ENCODE results near the gene FAM78A. TPM values are rescaled to one million over a fixed set of nuclear protein-coding genes. Genes with fewer than 3 reads are reported as not detected.

FAM78A gene
- total RNA-seq, 1 experiment from 2014 or later = not detected

DNA sequence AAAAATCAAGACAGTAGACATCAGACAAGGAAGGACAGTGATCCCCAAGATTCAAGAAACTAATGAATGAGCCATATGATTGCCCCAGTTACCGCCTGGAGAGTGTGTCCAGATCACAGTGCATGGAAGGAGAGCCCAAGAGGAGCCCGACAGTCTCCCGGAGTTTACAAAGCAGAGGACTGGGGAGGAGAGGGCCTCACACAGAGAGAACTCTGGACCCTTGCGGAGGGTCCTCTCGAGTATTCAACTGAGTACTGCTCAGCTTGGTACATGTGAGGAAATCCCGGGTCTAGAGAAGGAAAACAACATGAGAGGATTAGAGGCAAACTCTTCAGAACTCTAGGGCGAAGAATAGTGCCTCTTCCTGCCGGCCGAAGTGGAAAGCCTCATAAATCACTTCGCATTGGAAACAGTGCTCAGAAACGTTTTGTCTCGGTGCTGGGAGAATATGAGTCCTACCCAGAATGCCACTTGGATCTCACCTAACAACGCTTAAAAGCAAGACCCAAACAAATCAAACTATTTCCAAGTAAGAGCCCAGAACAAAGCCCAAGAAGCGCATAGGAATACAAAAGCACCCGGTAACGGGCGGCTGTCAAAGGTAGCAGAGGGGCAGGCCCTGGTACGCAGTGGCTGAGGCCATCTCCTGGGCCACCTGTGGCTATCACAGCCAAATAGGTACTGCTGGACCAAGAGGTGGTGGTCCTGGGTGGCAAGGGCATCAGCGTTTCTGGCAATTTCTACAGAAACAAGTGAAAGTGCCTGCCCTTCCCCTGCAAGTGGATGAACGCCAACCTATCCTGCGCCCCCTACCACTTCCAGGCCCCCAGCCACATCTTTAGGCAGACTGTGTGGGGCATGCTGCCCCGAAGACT is 36.0 kb downstream of the FAM78A start:
- TF ChIP-seq, protein P1, sequence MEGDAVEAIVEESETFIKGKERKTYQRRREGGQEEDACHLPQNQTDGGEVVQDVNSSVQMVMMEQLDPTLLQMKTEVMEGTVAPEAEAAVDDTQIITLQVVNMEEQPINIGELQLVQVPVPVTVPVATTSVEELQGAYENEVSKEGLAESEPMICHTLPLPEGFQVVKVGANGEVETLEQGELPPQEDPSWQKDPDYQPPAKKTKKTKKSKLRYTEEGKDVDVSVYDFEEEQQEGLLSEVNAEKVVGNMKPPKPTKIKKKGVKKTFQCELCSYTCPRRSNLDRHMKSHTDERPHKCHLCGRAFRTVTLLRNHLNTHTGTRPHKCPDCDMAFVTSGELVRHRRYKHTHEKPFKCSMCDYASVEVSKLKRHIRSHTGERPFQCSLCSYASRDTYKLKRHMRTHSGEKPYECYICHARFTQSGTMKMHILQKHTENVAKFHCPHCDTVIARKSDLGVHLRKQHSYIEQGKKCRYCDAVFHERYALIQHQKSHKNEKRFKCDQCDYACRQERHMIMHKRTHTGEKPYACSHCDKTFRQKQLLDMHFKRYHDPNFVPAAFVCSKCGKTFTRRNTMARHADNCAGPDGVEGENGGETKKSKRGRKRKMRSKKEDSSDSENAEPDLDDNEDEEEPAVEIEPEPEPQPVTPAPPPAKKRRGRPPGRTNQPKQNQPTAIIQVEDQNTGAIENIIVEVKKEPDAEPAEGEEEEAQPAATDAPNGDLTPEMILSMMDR (IDR thresholded peaks at IDR 0.05; ENCODE audit: unreplicated experiment) = no peak
- Mint-ChIP-seq H3K4me1 (ENCODE audit: low read depth, unreplicated experiment) (peaks cover 3% of the 10 kb centered on the region), H3K36me3 (ENCODE audit: insufficient read depth, unreplicated experiment) (no peaks in the 10 kb centered on the region), H3K27ac (ENCODE audit: unreplicated experiment) (no peak overlapping the region), H3K4me3 (ENCODE audit: low read depth, unreplicated experiment) (no peak overlapping the region), H3K27me3 (ENCODE audit: unreplicated experiment) (no peaks in the 10 kb centered on the region), H3K9me3 (ENCODE audit: low read depth, unreplicated experiment) (no peaks in the 10 kb centered on the region)
- CTCF ChIA-PET = no interaction called here
- no TSS peak for BruUV-seq (replicated peaks)
- intact Hi-C loops (cut with micrococcal nuclease; ENCODE audit: unreplicated experiment) = no loop called here
- DNase-seq = no peak

DNA sequence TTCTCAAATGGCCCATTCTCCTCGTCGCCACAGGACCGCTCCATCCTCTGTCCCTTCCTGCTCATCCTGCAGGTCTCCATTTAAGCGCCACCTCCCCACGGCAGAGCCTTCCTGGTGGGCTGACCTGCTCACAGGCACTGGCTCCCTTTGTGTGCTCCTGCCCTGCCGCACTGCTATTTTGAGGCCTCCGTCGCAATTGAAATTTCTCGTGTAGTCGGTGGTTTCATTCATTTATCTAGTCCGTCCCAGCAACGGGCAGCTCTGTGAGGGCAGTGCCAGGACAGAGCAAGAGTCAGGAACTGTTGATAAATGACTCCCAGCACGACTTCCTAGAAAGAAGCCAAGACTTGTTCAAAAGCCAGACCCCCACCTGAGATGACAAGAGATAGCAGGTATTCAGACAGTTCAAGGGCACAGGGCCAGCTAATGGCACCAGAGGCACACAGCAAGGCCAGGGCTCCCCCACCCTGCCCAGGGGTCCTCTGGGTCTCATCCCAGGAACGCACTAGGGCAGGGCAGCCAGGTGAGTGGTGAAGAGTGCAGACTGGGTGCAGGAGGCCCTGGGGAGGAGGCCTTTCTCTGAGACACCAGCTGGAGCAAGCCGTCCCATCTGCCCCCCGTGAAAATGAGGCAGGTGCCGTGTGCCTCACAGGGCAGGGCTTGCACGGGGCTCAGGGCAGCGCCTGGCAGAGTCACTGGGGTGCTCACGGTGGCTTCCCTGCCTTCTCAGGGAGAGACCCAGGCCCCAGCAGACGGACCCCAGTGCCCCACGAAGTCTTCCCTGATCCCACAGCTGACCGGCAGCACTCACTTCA is 36.9 kb downstream of the FAM78A start:
- no peaks in the 10 kb centered on the region for H3K36me3 Mint-ChIP-seq (ENCODE audit: insufficient read depth, unreplicated experiment)
- no peaks in the 10 kb centered on the region for H3K27me3 Mint-ChIP-seq (ENCODE audit: unreplicated experiment)
- DNase-seq = no peak
- CTCF ChIA-PET = no interaction called here
- no peaks in the 10 kb centered on the region for H3K4me1 Mint-ChIP-seq (ENCODE audit: low read depth, unreplicated experiment)
- BruUV-seq (replicated peaks) = no TSS peak
- TF ChIP-seq, protein P1 (IDR thresholded peaks at IDR 0.05; ENCODE audit: unreplicated experiment) = no peak
- intact Hi-C loops (cut with micrococcal nuclease; ENCODE audit: unreplicated experiment) = no loop called here
- no peak overlapping the region for H3K27ac Mint-ChIP-seq (ENCODE audit: unreplicated experiment)
- no peaks in the 10 kb centered on the region for H3K9me3 Mint-ChIP-seq (ENCODE audit: low read depth, unreplicated experiment)
- no peak overlapping the region for H3K4me3 Mint-ChIP-seq (ENCODE audit: low read depth, unreplicated experiment)

DNA sequence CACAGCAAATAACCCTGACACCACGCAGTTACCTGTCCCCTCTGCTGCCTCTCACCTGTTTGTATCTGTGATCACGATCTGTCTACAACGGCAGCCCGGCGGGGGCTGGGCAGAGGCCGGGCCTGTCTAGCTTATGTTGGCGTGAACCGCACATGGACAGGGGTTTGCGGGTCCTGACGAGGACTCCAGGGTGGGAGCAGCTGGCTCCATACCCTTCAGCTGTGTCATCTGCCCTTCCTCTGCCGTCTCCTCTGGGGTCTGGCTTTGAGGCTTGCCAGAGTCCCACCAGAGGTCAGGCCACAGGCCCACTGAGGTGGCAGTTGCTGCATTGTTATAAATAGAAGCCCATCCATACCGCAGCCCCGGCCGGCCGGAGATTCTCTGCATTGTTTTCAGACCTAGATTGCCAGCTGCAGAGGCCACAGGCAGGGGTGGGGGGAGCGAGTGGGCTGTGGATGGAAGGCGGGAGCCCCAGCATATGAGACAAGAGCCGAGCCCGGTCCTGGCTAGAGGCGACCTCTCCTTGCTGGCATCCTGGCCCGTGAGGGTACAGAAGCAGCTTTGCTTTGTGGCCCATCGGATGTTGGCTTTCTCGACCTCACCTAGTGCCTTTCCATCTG is 37.8 kb downstream of the FAM78A start:
- no peak overlapping the region for H3K4me3 Mint-ChIP-seq (ENCODE audit: low read depth, unreplicated experiment)
- no peaks in the 10 kb centered on the region for H3K9me3 Mint-ChIP-seq (ENCODE audit: low read depth, unreplicated experiment)
- CTCF ChIA-PET = no interaction called here
- no peak overlapping the region for H3K27ac Mint-ChIP-seq (ENCODE audit: unreplicated experiment)
- intact Hi-C loops (cut with micrococcal nuclease; ENCODE audit: unreplicated experiment) = no loop called here
- H3K36me3 Mint-ChIP-seq (ENCODE audit: insufficient read depth, unreplicated experiment) = no peaks in the 10 kb centered on the region
- no peak for DNase-seq
- H3K4me1 Mint-ChIP-seq (ENCODE audit: low read depth, unreplicated experiment) = no peaks in the 10 kb centered on the region
- H3K27me3 Mint-ChIP-seq (ENCODE audit: unreplicated experiment) = no peaks in the 10 kb centered on the region
- TF ChIP-seq, protein P1 (IDR thresholded peaks at IDR 0.05; ENCODE audit: unreplicated experiment) = no peak
- BruUV-seq (replicated peaks) = no TSS peak

DNA sequence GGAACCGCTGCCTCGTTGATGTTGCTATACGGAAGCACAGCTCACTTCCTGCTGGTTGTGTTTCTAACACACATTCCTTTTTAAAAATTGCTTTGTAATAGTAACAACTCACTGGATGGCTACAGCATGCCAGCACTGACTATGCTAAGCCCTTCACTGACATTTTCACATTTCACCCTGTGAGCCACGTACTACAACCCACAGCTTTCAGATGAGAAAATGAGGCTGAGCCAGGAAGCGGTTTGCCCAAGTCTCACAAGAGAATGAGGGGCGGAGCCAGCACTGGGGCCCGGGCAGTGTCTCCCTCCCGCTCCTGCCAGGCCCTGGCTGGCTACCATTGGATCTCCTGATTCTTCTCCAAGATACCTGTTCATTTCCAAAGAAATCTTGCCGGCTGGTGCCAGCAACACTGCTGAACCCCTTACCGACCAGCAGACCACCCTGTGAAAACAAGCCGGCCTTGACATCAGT is 38.3 kb downstream of the FAM78A start:
- no peak overlapping the region for H3K4me3 Mint-ChIP-seq (ENCODE audit: low read depth, unreplicated experiment)

More for the DNA sequence above, 38.3 kb downstream of the FAM78A start:
- Mint-ChIP-seq H3K4me1 (ENCODE audit: low read depth, unreplicated experiment) (no peaks in the 10 kb centered on the region), H3K9me3 (ENCODE audit: low read depth, unreplicated experiment) (no peaks in the 10 kb centered on the region), H3K27ac (ENCODE audit: unreplicated experiment) (no peak overlapping the region), H3K27me3 (ENCODE audit: unreplicated experiment) (no peaks in the 10 kb centered on the region), H3K36me3 (ENCODE audit: insufficient read depth, unreplicated experiment) (no peaks in the 10 kb centered on the region)
- intact Hi-C loops (cut with micrococcal nuclease; ENCODE audit: unreplicated experiment) = no loop called here
- BruUV-seq (replicated peaks) = TSS peak; percentile 22
- no peak for DNase-seq
- CTCF ChIA-PET = no interaction called here
- TF ChIP-seq, protein P1 (IDR thresholded peaks at IDR 0.05; ENCODE audit: unreplicated experiment) = no peak

Data from Calu3 (cell line).